Heart right ventricle (tissue), 16 donors: ENCODE data around the gene KAT2A. TPM values are rescaled to one million over a fixed set of nuclear protein-coding genes. Genes with fewer than 3 reads are reported as not detected.

ENCODE experiments used
- ATAC-seq, 8 donors: fragments of 200-7000 bp; cut with Tn5 transposase; one replicate each; pipeline ENCODE4 v1.9.1; 2020; ENCODE audit warnings: mild to moderate bottlenecking in 8 of 8, moderate library complexity in 8 of 8, moderate number of reproducible peaks in 1 of 8
- DNase-seq, 2 donors: peaks; one replicate each; pipeline ENCODE4 v3.0.0-alpha.2; 2020
- H3K27ac ChIP-seq, 10 donors: fragments of 200-600 bp; sonication (generic) in 2 of 10; one replicate each; pipeline versions ENCODE4 v1.5.0 to v1.8.0; 2020 to 2022; ENCODE audit warnings: mild to moderate bottlenecking in 3 of 10
- H3K27me3 ChIP-seq, 7 donors: fragments of 200-600 bp; one replicate each; pipeline ENCODE4 v1.8.0; 2021 to 2022; ENCODE audit warnings: mild to moderate bottlenecking in 2 of 7
- H3K36me3 ChIP-seq, 9 donors: fragments of 200-600 bp; sonication (generic) in 1 of 9; one replicate each; pipeline versions ENCODE4 v1.5.0 to v1.8.0; 2020 to 2022; ENCODE audit warnings: mild to moderate bottlenecking in 2 of 9
- H3K4me1 ChIP-seq, 9 donors: fragments of 200-600 bp; sonication (generic) in 1 of 9; one replicate each; pipeline versions ENCODE4 v1.5.0 to v1.8.0; 2020 to 2022; ENCODE audit warnings: mild to moderate bottlenecking in 4 of 9
- H3K4me3 ChIP-seq, 10 donors: fragments of 200-600 bp; sonication (generic) in 2 of 10; one replicate each; pipeline versions ENCODE4 v1.5.0 to v1.8.0; 2020 to 2022; ENCODE audit warnings: mild to moderate bottlenecking in 7 of 10, moderate library complexity in 2 of 10
- H3K9me3 ChIP-seq, 11 donors: fragments of 200-600 bp in 10 of 11; sonication (generic) in 2 of 11; one replicate each; pipeline versions ENCODE4 v1.5.0 to v1.8.0; 2013 to 2022; ENCODE audit warnings: mild to moderate bottlenecking in 2 of 11, control low read depth in 1 of 11, moderate library complexity in 1 of 11
- WGBS, 2 donors: extraction: QIAGEN DNeasy Blood & Tissue Kit; methylation state at CpG; one replicate each; pipeline ENCODE4 v1.1.7; 2013; ENCODE audit warnings: inconsistent platforms in 1 of 2; 5-methylcytosine and 5-hydroxymethylcytosine counted together
- intact Hi-C, 10 donors: fragments of 100-400 bp; cut with DNase I; formaldehyde crosslinking; loops; one replicate each; pipeline versions ENCODE4 v1.11.1 to v1.14.2; 2022
- polyA plus RNA-seq, 2 donors: library from polyadenylated mRNA; stranded (reverse); fragments of 200-250 nt; gene quantifications; one replicate each; pipeline ENCODE4 v1.2.3, GENCODE V29; 2013
- total RNA-seq, 10 donors: library from RNA; stranded (reverse); fragmentation: NEBNext Ultra II Directional in 3 of 10; extraction: Animal tissue kit (Norgen Biotek cat#: 25700) in 3 of 10; gene quantifications; one replicate each; pipeline versions ENCODE4 v1.2.1 to v1.2.4, GENCODE V29; 2021 to 2023
- TF ChIP-seq, protein P1 (sequence below), 9 donors: fragments of 200-600 bp; sonication (generic) in 2 of 9; IDR thresholded peaks; one replicate each; pipeline versions ENCODE4 v1.5.0 to v1.8.0; 2021 to 2022; ENCODE audit warnings: antibody characterized with exemption in 9 of 9, mild to moderate bottlenecking in 5 of 9, moderate library complexity in 1 of 9
- donor health status: Arrhythmogenic right ventricular cardiomyopathy.
- donor health status: ischemic (EF 13 %, LVEDD 7.1; RV severe dilation, severe dysfunction).
- donor health status: healthy with polysubstance abuse.
- donor health status: DM: no; HTN: yes; CAD: no.
- donor health status: DM: no; HTN: no; CAD: no.
- donor health status: ischemic (EF 25% LVEDD 6.9; RV normal size, moderate dysfunction).
- donor health status: ischemic (EF 25% LVEDD 5.7; RV mildly dilated, moderate dysfunction).
- donor health status: healthy.
- donor health status: DM: yes; HTN: yes; CAD: no.
- donor health status: Ischemic cardiomyopathy.
- donor health status: ischemic (EF 35%, LVEDD 5.7; RV mildly dilated, moderate dysfunction).
- donor health status: nonischemic (EF 11% LVEDD 7.7; RV severe dilation, severe dysfunction).
- donor health status: DM: yes; HTN: yes; CAD: no.
- donor health status: PGD.
- donor health status: ischemic (EF 29% LVEDD 5.4; RV normal size, mild dysfunction).
- donor health status: nonischemic (EF 23%, LVEDD 6.1; RV moderate dilation, normal function).

Gene KAT2A
- total and polyA plus RNA-seq, 12 donors = 9.3 to 118 (median 15.0) TPM

DNA sequence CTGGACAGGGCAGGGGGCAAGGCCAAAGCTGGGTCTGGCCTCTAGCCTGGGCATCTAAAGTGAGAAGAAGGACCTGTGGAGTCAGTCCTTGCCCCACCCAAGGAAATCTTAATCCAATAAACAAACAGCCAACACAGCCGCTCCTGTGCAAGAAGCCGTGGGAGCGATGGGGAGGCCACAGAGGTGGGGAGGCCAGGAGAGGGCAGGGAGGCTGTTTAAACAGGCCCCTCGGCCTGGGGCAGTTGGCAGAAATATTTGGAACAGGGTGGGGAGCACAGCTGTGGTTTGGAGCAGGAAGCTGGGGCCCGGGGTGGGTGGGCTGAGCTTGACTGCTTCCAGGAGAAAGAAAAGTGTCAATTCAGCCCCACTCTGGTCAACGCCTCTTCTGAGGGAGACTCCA is 28.2 kb downstream of the KAT2A start:
- DNase-seq (no peak), ATAC-seq (no peak)
- Histone ChIP-seq H3K36me3 (no peaks in the 10 kb centered on the region), H3K4me3 (no peak overlapping the region), H3K27me3 (peaks cover 5 to 55% (median 39%) of the 10 kb centered on the region in 7 donors), H3K9me3 (no peaks in the 10 kb centered on the region), H3K27ac (no peak overlapping the region), H3K4me1 (peaks cover 0 to 3% (median 2%) of the 10 kb centered on the region in 9 donors)
- TF ChIP-seq, protein P1, sequence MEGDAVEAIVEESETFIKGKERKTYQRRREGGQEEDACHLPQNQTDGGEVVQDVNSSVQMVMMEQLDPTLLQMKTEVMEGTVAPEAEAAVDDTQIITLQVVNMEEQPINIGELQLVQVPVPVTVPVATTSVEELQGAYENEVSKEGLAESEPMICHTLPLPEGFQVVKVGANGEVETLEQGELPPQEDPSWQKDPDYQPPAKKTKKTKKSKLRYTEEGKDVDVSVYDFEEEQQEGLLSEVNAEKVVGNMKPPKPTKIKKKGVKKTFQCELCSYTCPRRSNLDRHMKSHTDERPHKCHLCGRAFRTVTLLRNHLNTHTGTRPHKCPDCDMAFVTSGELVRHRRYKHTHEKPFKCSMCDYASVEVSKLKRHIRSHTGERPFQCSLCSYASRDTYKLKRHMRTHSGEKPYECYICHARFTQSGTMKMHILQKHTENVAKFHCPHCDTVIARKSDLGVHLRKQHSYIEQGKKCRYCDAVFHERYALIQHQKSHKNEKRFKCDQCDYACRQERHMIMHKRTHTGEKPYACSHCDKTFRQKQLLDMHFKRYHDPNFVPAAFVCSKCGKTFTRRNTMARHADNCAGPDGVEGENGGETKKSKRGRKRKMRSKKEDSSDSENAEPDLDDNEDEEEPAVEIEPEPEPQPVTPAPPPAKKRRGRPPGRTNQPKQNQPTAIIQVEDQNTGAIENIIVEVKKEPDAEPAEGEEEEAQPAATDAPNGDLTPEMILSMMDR (IDR thresholded peaks at IDR 0.05) = no peak
- intact Hi-C loops = no loop called here
- WGBS, 2 donors = 72 to 76% methylated on average over 6 of the region's 6 CpGs

DNA sequence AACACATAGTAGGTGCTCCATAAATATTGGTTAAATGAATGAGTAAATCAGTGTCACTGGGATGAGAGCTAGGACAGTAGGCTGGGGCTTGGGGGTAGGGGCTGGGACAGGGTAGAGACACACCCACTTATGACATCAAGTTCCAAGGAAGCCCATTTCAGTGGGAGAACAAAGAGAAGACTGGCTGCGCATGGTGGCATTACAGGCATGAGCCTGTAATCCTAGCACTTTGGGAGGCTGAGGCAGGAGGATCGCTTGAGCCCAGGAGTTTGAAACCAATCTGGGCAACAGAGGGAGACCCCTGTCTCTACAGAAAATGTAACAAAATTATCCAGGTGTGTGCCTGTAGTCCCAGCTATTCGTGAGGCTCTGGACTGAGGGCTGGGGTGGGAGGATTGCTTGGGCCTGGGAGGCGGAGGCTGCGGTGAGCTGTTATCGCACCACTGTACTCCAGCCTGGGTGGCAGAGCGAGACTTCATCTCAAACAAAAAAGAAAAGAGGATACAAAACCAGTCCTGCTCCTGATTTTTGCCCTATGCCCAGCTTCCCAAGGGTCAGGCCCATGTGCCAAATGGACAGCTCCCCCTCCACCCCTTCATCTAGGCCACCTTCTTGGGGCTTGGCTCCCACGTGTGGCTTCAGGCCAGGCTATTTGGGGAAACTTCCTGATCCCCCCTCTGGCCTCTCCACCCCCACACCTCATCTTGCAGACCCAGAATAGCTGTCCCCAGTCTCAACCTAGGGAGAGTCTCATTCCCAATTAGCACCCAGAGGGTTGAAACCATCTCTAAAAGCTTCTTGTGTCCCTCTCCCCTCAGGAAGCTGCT is 30.0 kb downstream of the KAT2A start:
- 81 to 85% methylated on average over 8 of the region's 8 CpGs for WGBS, 2 donors
- TF ChIP-seq, protein P1 (IDR thresholded peaks at IDR 0.05) = no peak
- H3K27me3 ChIP-seq = peaks cover 0 to 46% (median 21%) of the 10 kb centered on the region in 7 donors

DNA sequence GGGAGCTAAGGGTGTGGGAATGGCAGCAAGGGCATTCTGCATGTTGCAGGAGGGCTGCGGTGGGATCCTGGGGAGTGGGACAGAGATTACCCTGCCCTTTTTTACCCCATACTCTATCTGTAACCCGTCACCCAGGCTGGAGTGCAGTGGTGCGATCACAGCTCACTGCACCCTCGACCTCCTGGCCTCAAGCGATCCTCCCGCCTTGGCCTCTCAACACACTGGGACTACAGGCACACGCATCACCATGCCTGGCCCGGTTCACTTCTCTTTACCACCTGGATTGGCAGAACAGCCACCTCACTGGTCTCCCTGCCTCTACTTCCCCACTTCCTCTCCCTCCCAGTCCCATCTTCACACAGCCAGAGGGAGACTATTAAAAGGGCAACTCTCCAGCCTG is 32.4 kb downstream of the KAT2A start:
- no peak overlapping the region for H3K27ac ChIP-seq
- H3K27me3 ChIP-seq = peaks cover 0 to 46% (median 15%) of the 10 kb centered on the region in 7 donors
- no peak for DNase-seq
- H3K4me3 ChIP-seq = no peak overlapping the region
- ATAC-seq = no peak
- no peaks in the 10 kb centered on the region for H3K4me1 ChIP-seq
- 87 to 89% methylated on average over 8 of the region's 8 CpGs for WGBS, 2 donors
- no peaks in the 10 kb centered on the region for H3K9me3 ChIP-seq
- TF ChIP-seq, protein P1 (IDR thresholded peaks at IDR 0.05) = no peak
- intact Hi-C loops = no loop called here
- H3K36me3 ChIP-seq = no peaks in the 10 kb centered on the region

More for the DNA sequence above, 30.0 kb downstream of the KAT2A start:
- Histone ChIP-seq H3K9me3 (no peaks in the 10 kb centered on the region), H3K36me3 (no peaks in the 10 kb centered on the region), H3K27ac (no peak overlapping the region), H3K4me3 (no peak overlapping the region), H3K4me1 (no peaks in the 10 kb centered on the region)
- DNase-seq (no peak), ATAC-seq (no peak)
- intact Hi-C loops = no loop called here

DNA sequence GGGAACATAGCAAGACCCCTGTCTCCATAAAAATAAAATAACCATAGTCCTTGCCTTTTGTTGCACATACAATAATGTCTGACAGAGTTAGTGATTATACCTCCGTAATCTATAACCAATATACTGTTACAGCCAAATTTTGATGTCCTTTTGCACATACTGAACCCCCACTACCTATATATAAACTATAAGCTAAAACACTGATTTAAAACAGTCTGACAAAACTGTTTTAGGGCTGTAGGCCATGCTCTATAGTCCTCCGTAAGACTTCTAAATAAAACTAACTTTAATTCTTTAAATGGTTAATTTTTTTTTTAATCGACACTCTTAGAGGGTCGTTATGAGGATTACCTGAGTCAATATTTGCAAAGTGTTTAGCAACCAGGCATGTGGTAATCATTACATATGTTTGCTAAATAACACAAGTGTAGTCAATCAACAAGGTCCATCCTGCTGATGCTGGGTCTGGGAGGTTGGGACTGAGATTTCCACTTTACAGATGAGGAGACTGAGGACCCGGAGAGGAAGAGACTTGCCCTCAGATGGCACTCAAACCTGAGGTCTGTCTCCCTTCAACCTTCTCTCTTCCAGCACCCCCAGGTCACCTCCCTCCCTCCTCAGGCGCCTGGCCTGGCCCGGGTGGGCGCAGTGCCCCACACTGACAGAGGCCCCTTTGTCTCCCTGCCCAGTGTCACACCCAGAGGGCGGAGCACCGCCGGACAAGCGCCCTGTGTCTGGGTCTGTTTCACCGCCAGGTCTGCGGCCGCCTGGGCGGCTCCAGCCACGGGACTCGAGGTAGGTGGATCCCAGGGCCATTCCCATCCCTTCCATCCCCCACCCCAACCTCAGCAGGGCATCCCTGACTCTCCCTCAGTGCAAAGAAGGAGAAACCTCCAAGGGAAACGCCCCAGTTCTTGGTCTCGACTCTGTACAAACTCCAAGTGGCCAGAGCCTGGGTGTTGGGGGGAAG is 33.1 kb downstream of the KAT2A start:
- intact Hi-C loops = no loop called here
- DNase-seq (no peak), ATAC-seq (peak in 1 of 8 donors; percentile 29)
- peaks cover 0 to 46% (median 15%) of the 10 kb centered on the region in 7 donors for H3K27me3 ChIP-seq
- no peaks in the 10 kb centered on the region for H3K4me1 ChIP-seq
- no peaks in the 10 kb centered on the region for H3K36me3 ChIP-seq
- H3K4me3 ChIP-seq = no peak overlapping the region
- TF ChIP-seq, protein P1 (IDR thresholded peaks at IDR 0.05) = no peak
- H3K27ac ChIP-seq = no peak overlapping the region
- no peaks in the 10 kb centered on the region for H3K9me3 ChIP-seq
- 60 to 65% methylated on average over 20 of the region's 20 CpGs for WGBS, 2 donors
